Caki2 (cell line): ENCODE data around the gene ANKRD11. TPM values are rescaled to one million over a fixed set of nuclear protein-coding genes. Genes with fewer than 3 reads are reported as not detected.

Source experiments
- DNase-seq: peaks from one replicate; pipeline ENCODE4 v3.0.0-alpha.2; 2015; ENCODE audit warnings: low read depth
- in situ Hi-C: cut with HindIII; loops from 2 replicates; pipeline ENCODE4 v1.10.0; 2016; ENCODE audit warnings: low sequenced_read_pairs, low pct_unique_long_range_greater_than_20kb, mixed read lengths
- total RNA-seq: library from RNA; depleted of rRNA; stranded (reverse); fragments of >200 nt; shearing (Covaris generic); gene quantifications from 2 replicates; pipeline ENCODE4 v1.2.3, GENCODE V29; 2014; ENCODE audit warnings: low replicate concordance

ANKRD11 gene
- total RNA-seq, 1 experiment from 2014 or later, result 56.3 TPM

DNA sequence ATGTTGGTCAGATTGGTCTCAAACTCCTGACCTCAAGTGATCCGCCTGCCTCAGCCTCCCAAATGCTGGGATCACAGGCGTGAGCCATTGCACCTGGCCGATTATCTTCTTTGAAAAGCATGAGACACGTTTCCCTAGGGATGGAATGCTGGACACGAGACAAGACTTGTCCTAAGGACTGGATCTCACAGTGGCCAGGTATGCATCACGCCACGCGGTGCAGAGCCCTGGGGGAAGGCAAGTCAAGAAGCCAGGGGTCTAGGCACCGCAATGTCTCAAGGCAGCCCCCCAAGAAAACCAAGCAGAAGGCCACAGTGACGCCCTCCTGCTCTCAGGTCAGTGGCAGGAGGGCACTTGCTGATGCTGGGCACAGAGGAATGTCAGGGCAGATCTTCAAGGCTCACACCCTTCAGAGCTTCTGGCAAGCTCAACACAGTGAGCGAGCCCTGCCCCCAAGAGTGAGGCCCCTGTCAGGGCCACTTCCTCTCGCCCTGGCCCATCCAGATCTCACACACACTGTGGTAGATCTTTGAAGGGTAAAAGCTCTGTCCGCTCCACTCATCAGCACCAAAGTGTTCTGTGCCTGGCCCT is 138.2 kb downstream of the ANKRD11 start:
- in situ Hi-C loops, result no loop called here
- DNase-seq, result no peak

DNA sequence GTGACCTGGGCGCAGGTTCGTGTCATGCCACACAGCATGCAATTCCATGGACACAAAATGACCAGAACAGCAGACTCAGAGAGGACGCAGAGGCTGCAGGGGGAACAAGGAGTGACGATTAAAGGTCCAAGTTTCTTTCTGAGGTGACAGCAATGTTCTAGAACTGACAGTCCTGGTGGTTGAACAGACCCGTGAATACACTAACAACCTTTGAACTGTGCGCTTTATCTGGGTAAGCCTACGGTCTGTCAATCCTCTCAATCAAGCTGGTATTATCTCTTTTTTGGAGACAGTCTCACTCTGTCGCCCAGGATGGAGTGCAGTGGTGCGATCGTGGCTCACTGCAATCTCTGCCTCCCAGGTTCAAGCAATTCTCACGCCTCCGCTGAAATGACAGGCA is 138.7 kb downstream of the ANKRD11 start:
- in situ Hi-C loops, result no loop called here
- DNase-seq, result no peak

DNA sequence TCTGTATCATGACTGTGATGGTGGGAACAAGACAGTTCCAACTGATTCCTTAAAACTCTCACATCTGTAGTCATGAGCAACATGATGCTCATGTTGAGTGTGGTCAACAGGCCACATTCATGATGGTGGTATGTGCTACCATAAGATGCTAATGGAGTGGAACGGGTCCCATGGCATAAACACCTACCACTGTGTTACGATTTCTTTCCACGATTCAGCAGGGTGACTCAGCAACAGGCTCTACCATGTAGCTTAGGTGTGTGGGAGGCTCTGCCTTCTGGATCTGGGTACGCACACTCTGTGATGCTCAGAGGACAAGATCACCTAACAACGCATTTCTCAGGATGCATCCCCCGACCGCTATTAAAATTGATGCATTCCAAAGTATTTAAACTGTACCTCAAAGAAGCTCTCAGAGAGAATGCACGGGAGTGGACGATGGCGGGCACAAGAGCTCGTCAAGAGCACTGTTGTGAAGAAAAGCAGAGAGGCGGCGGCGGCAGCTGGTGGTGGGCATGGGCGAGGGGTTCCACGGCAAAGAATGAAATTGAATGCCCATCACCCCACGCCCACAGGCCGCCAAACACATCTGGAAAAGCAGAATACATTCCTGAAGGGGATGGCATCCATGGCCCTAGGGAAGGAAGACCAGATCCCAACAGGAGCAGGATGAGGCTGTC is 139.5 kb downstream of the ANKRD11 start:
- DNase-seq, result peak; percentile 47
- in situ Hi-C loops, result no loop called here

DNA sequence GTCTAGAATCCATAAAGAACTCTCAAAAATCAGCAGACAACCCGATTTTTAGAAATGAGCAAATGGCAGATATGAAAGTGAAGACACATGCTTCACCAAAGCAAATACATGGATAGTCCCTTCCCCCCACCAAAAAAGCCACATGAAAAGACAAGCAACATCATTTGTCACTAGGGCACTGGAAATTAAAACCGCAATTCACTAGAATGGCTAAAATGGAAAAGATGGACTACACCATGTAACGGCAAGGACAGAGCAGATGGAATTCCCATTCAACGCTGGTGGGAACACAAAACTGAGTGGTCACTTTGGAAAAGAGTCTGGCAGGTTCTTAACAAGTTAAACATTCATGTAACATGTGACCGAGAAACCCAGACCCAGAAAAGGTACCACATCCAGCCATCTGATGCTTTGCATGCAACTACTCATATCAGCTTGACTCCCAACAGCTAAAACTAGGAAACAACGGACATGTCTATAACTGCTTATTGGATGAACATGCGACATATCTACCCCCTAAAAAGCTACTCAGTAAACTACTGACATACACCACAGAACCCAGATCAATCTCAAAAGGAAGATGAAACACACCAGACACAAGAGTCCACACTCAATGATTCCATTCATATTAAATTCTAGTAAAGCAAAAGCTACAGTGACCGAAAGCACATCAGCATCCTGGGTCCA is 140.3 kb downstream of the ANKRD11 start:
- no peak for DNase-seq
- in situ Hi-C loops, result no loop called here

DNA sequence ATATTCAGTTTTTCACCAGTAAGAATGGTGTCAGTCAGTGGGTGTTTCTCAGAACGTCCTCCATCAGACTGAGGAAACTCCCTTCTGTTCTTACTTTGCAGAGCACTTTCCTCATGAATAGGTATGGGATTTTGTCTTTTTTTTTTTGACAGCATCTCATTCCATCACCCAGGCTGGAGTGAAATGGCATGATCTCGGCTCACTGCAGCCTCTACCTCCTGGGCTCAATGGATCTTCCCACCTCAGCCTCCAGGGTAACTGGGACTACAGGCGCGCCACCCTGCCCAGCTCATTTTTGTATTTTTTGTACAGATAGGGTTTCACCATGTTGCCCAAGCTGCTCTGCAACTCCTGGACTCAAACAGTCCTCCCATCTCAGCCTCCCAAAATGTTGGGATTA is 142.6 kb downstream of the ANKRD11 start:
- no peak for DNase-seq
- in situ Hi-C loops, result no loop called here

DNA sequence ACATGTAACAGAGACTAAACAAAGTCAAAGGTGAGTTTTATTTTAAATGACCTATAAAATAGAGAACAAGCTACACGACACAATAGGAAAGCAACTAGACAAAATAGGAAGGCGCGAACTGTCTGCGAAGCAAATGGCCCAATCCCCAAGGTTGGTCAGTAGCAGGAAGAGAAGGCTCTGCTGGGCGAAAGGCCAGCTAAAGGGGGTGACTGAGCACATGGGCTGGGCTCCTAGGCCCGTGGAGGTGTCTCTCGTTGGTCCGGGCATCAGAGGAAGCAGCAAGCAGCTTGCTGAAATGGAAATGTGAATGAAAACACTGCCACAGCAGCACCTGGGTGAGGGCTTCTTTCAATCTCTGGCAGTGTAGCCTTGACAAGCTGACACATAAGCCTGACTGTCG is 143.5 kb downstream of the ANKRD11 start:
- no peak for DNase-seq
- in situ Hi-C loops, result no loop called here

DNA sequence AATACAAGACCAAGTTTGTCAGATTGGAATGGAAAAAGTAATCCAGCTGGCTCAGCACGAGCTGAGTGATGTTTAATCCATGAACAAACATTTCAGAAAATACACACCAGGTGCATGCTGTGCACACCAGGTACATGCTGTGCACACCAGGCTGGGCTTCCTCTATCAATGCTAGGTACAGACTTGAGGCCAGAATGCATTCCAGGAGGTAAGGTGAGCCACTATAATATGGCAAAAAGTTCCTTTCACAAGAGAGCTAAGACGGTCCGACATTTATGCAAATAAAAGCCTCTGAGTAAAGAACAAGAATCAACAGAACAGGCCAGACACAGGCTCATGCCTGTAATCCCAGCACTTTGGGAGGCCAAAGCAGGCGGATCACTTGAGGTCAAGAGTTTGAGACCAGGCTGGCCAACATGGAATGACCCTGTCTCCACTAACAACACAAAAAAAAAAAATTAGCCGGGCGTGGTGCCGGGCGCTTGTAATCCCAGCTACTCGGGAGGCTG is 144.7 kb downstream of the ANKRD11 start:
- no peak for DNase-seq
- in situ Hi-C loops, result no loop called here

DNA sequence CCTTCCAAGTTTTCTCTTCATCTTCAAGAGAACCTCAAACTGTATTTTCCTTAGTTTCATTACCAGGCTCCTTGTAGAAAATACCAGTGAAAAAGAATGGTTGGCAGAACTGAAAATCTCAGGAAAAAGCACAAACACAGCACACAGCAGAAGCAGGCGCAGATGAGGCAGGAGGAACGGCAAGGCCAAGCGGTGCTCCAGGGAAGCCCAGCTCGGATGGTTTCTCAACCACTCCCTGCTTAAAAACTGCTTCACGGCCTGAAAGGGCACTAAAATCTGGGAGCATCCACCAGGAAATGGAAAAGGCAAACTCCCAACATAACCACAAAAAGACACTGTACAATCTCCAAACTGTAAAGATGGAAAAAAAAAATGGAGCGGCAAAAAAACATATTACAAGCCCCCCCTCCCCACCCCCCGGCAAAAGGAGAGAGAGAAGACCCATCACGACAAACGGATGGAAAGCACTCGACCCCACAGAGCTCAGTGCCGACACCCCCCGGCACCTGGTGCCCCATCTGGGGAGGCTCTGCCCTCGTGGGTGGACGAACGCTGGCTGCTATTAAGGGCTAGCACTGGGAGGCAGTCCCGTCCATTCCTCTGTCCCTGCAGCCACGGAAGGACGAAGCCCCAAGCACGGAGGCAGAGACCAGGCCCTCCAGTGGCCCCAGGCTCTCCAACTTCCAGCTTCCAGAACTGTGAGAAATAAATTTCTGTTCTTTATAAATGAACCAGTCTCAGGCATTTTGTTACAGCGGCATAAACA is 145.3 kb downstream of the ANKRD11 start:
- in situ Hi-C loops, result no loop called here
- DNase-seq, result no peak

DNA sequence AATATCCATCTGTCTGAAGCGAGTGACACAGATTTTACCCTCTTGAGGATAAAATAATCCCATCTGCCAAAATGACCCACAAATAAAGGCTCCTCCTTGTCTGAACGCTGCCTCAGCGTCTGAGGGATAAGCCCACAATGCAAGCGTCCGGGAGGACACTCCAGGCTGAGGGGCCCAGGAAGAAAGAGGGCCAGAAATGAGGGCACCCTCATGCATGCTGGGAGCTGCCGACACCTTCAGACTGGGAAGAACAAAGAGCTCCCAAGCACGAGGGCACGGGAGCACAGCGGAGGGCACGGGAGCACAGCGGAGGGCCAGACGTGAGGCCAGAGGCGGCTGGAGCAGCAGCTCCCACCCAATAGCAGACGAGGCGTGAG is 145.9 kb downstream of the ANKRD11 start:
- no peak for DNase-seq
- in situ Hi-C loops, result no loop called here

DNA sequence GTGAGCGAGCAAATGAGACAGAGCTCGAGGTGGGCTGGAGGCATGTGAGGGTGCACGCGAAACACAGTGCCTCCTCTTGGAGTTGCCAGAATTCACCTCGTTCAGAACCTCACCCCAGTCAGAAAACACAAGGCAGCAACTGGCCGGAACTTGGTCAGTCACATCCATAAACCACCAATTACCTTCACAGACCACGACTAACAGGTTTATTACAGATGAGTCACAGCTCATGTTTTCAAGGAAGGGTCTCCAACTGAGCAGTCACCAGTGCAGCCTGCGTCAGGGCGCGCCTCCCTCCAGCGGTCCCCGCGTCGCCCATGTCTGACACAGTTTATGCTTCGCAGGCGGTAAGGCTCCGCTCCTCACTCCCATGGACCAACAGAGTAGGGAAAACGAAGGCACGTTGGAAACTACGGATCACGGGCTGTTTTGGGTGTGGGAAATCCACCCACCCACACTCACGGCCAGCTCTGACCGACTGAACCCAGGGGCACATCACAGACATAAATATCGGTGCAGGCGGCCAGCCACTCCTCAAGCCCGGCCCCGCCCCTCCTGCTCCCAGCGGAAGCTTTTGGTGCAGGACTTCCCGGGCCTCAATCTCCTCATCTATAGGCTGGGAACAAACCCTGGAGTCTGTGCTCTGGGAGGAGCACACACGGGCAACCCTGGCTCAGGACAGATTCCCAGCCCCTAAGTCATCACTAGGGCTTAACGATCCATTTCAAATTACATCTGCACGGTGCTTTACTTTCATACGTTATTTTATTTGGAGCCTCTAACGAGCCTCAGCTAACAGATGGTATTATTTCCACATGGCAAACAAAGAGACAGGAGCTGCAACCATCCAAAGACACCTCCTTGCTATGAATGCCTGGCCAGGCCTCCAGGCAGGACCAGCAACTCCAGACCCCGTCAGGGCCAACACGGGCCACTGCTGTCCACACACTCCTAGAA is 146.6 kb downstream of the ANKRD11 start:
- DNase-seq, result peak; percentile 87
- in situ Hi-C loops, result no loop called here

DNA sequence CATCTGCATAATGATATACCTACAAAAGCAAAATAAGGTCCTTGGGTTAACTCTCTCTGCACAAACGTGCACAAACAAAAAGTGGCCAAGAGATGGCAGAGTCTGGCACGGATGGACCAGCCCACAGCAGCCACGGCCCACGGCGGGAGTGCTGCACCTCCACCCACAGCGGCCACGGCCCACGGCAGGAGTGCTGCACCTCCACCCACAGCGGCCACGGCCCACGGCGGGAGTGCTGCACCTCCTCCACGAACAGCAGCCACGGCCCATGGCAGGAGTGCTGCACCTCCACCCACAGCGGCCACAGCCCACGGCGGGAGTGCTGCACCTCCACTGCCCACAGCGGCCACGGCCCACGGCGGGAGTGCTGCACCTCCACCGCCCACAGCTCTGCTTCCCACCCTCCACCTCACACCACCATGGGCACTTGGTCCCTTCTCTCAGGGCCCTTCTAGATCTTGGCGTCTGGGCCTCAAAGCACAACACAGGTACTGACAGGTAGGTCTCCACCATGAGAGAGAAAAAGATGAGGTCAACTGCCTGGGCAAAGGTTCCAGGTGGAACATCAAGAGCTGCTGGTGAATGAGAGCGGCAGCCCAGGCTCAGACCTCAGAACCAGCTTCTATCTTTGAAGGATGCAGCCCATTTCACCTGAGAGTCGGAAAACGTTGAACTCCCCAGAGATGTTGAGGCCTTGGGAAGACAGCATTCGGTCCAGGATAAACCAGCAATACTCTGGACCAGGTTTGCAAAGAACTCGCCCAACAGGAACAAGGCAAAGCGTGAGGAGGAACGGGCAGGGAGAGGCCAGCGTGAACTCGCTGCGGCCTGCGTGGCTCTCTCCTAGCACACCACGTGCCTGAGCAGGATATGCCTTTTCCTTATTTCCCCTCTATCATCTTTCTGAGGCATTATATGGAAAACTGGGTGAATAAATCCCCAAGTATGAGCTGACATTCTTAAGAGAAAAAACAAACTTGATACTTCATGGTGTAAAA is 148.4 kb downstream of the ANKRD11 start:
- DNase-seq, result no peak
- in situ Hi-C loops, result no loop called here

DNA sequence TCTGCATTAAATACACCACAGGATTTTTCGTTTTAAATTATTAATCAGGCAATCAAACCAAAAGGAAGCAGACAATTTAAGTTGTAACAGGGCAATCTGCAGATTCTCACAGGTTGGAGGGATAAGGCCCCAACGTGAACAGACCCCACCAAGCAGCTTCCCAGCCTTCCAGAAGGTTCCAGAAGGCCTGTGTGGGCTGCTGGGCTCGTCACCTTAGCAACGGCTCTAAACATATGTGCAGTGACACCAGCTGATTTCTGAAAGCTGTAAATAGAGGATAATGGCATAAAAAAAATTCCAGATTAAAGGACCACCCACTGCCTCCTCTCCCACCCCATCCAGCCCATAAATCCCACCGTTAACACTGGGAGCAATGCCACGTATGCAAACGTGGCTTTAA is 149.1 kb downstream of the ANKRD11 start:
- in situ Hi-C loops, result no loop called here

DNA sequence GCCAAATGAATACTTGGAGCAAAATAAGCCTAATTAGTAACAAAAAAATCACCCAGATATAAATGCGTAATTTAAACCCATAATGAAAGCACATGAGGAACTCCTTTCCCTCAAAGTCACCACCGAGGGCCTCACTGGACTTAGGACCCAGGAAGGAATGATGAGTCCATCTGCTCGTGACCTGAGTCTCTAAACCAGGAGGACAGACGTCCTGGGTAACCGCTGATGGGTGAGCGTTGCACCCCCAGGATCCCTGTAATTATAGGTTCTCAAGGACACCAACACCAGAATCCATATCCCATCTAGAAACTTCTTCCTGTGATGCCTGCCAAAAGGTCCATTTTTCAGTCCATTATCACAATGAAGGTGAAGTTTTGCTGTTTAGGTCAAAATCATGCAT is 151.5 kb downstream of the ANKRD11 start:
- in situ Hi-C loops, result no loop called here
- no peak for DNase-seq

More for the DNA sequence above, 149.1 kb downstream of the ANKRD11 start:
- DNase-seq, result no peak

DNA sequence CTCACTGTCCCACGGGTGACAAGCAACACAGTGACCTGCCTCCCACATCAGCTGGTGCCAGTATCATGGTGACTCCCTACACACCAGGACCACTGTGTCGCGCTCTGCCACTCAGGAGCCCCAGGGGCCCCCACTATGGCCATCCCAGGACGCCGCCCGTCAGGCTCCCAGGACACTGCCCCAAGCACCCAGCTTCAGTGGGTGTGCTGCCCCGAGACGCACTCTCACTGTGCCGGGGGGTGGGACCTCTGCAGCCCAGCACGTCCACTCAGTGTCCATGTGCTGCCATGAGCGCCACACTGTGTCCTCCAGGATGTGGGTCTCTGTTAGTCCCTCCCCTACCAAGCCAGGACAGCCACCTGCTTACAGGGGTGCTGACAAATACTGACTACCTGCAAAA is 152.4 kb downstream of the ANKRD11 start:
- DNase-seq, result no peak
- in situ Hi-C loops, result no loop called here

DNA sequence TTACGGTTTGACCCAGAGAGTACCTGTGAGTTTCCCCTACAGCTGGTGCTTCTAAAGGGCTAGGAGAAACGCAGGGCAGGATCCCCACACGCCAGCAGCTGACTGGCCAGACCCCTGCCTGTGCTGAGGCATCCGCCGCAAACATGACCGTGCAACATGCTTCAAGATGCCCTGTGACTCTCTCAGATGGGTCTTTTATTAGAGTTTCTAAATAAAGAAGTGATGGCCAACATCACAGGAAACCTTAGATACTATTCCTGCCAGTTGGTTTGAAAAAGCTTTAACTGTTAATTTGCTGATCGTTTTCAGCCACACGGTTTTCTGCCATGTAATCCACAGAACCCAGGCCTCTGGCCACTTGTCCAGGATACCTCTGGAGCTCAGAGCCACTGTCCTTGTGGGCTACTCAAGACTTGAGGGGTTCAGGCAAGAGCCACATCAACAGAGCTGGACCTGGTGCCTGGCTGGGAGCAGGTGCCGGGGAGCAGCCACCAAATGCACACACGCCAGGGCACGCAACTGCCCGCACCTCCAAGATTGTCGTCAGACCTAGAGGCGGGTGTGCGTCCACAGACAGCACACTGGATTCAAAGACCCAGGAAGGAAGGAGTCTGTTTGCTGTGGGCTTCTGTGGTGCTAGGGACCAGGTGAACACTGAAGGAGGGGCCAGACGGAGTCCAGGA is 154.4 kb downstream of the ANKRD11 start:
- in situ Hi-C loops, result no loop called here
- no peak for DNase-seq
